ENCODE data around the gene MEIS3.

GRCh38 chr19:47379381-47379938, 39.9 kb downstream of the MEIS3 start:
- TF ChIP-seq CTCF (IDR thresholded peaks at IDR 0.05 in 2 of 3, conservative IDR thresholded peaks at IDR 0.05 in 1 of 3; ENCODE audit: control insufficient read depth in 2 of 3, extremely low read depth in 1 of 3, insufficient read depth in 1 of 3, low read depth in 3 of 3, low read length in 3 of 3) (no peak), POLR2AphosphoS5 (IDR thresholded peaks at IDR 0.05; ENCODE audit: low read length) (no peak), RELA (IDR thresholded peaks at IDR 0.05; ENCODE audit: borderline replicate concordance, partially characterized antibody) (no peak), EZH2 (IDR thresholded peaks at IDR 0.05; ENCODE audit: borderline replicate concordance, control insufficient read depth, low read depth, low read length) (no peak), POLR2A (IDR thresholded peaks at IDR 0.05; ENCODE audit: low read depth, low read length) (no peak; the same call in 1 of the 2 replicates)
